H1 (cell line): ENCODE measurements around the gene GREB1L. TPM values are rescaled to one million over a fixed set of nuclear protein-coding genes. Genes with fewer than 3 reads are reported as not detected.

Experiments used
- CTCF ChIA-PET: fragments of 300-600 bp; sonication (Branson Sonifier 250); formaldehyde crosslinking; loops from one replicate; lab custom pipeline; 2021; ENCODE audit not compliant: partially characterized antibody; lab: Charles Lee
- POLR2A ChIA-PET: fragments of 300-600 bp; sonication (Branson Sonifier 250); formaldehyde crosslinking; loops from one replicate; lab custom pipeline; 2021; ENCODE audit warnings: inconsistent platforms; ENCODE audit not compliant: partially characterized antibody; lab: Charles Lee
- DNase-seq, 2 experiments: peaks; one replicate each; pipeline versions ENCODE4 v3.0.0 to v3.0.0-alpha.2; 2010 to 2022; ENCODE audit warnings: low spot score in 2 of 2, low read depth in 1 of 2, mixed read lengths in 1 of 2
- FAIRE-seq: peaks from 2 replicates; lab custom pipeline; 2011; peaks lifted over from hg19 to GRCh38; lab: Jason Lieb, UNC
- H2AFZ ChIP-seq: 2 replicates; pipeline ENCODE4 v1.8.1; 2012; ENCODE audit warnings: low read length, inconsistent platforms
- H2AK5ac ChIP-seq: 2 replicates; pipeline ENCODE4 v1.6.1; 2013; ENCODE audit warnings: low read depth, low read length
- H2BK120ac ChIP-seq: replicated peaks from 2 replicates; pipeline ENCODE3; 2013; ENCODE audit warnings: low read depth, low read length, inconsistent platforms
- H2BK12ac ChIP-seq: 2 replicates; pipeline ENCODE4 v1.6.1; 2013; ENCODE audit warnings: low read depth, low read length
- H2BK15ac ChIP-seq: 2 replicates; pipeline ENCODE4 v1.6.1; 2013; ENCODE audit warnings: low read length
- H2BK20ac ChIP-seq: 2 replicates; pipeline ENCODE4 v1.6.1; 2013; ENCODE audit warnings: low read length
- H2BK5ac ChIP-seq: 2 replicates; pipeline ENCODE4 v1.6.1; 2013; ENCODE audit warnings: low read depth, low read length
- H3K14ac ChIP-seq: 2 replicates; pipeline ENCODE4 v1.6.1; 2013; ENCODE audit warnings: inconsistent platforms; ENCODE audit not compliant: insufficient read length
- H3K18ac ChIP-seq: 2 replicates; pipeline ENCODE4 v1.6.1; 2013; ENCODE audit warnings: low read length; ENCODE audit errors: extremely low read depth
- H3K23ac ChIP-seq: 2 replicates; pipeline ENCODE4 v1.6.1; 2013; ENCODE audit warnings: inconsistent platforms; ENCODE audit not compliant: insufficient read length
- H3K23me2 ChIP-seq: 2 replicates; pipeline ENCODE4 v1.6.1; 2013; ENCODE audit warnings: low read depth, low read length
- H3K27ac ChIP-seq: 2 replicates; pipeline ENCODE4 v1.6.1; 2011; ENCODE audit warnings: low read depth, low read length, inconsistent platforms
- H3K27me3 ChIP-seq, 4 experiments: replicated peaks in 1 of 4; 1 replicate in 1 of 4; 2 replicates in 3 of 4; pipeline versions ENCODE4 v1.6.1 to v1.8.1; 2011 to 2013; ENCODE audit warnings: low read length in 3 of 4, mild to moderate bottlenecking in 3 of 4, inconsistent platforms in 2 of 4, mixed read lengths in 2 of 4, moderate library complexity in 1 of 4; ENCODE audit not compliant: control insufficient read depth in 3 of 4, insufficient read depth in 3 of 4; ENCODE audit errors: extremely low read depth in 1 of 4
- H3K36me3 ChIP-seq, 4 experiments: 2 replicates each; pipeline versions ENCODE4 v1.6.1 to v1.8.1; 2011 to 2013; ENCODE audit warnings: mild to moderate bottlenecking in 4 of 4, low read length in 3 of 4, moderate library complexity in 2 of 4, control low read depth in 1 of 4, inconsistent platforms in 1 of 4; ENCODE audit not compliant: insufficient read depth in 4 of 4, control insufficient read depth in 2 of 4
- H3K4ac ChIP-seq: replicated peaks from 2 replicates; pipeline ENCODE3; 2013; ENCODE audit warnings: low read length, low read depth, mixed read lengths, inconsistent platforms; ENCODE audit not compliant: insufficient read length
- H3K4me1 ChIP-seq, 4 experiments: replicated peaks in 1 of 4; 1 replicate in 1 of 4; 2 replicates in 3 of 4; pipeline versions ENCODE4 v1.6.1 to v1.8.1; 2011 to 2013; ENCODE audit warnings: low read length in 3 of 4, inconsistent platforms in 2 of 4, mixed read lengths in 1 of 4; ENCODE audit not compliant: insufficient read depth in 4 of 4, control insufficient read depth in 3 of 4
- H3K4me2 ChIP-seq, 2 experiments: 2 replicates each; pipeline versions ENCODE4 v1.6.1 to v1.8.1; 2011 to 2013; ENCODE audit warnings: low read depth in 2 of 2, low read length in 2 of 2, control low read depth in 1 of 2, inconsistent platforms in 1 of 2, mild to moderate bottlenecking in 1 of 2; ENCODE audit not compliant: insufficient read depth in 1 of 2
- H3K4me3 ChIP-seq, 4 experiments: fragments of 200-600, 300-600 bp in 1 of 4; sonication (generic), shearing (Covaris generic), sonication (Bioruptor Twin) in 1 of 4; 2 replicates each; pipeline versions ENCODE4 v1.5.1 to v1.8.1; 2011 to 2016; ENCODE audit warnings: low read length in 4 of 4, low read depth in 3 of 4, control low read depth in 2 of 4, inconsistent platforms in 2 of 4, mild to moderate bottlenecking in 2 of 4, mixed read lengths in 1 of 4, moderate library complexity in 1 of 4; ENCODE audit not compliant: insufficient read depth in 2 of 4; ENCODE audit errors: extremely low read depth in 1 of 4
- H3K56ac ChIP-seq: replicated peaks from 2 replicates; pipeline ENCODE3; 2013; ENCODE audit warnings: low read depth, mild to moderate bottlenecking, mixed read lengths, low read length, inconsistent platforms; ENCODE audit not compliant: insufficient read length
- H3K79me1 ChIP-seq: 2 replicates; pipeline ENCODE4 v1.6.1; 2013; ENCODE audit warnings: low read depth, low read length, control low read depth
- H3K79me2 ChIP-seq, 2 experiments: 2 replicates each; pipeline versions ENCODE4 v1.6.1 to v1.8.1; 2012 to 2013; ENCODE audit warnings: low read length in 2 of 2, mild to moderate bottlenecking in 2 of 2, inconsistent platforms in 1 of 2; ENCODE audit not compliant: insufficient read depth in 2 of 2, control insufficient read depth in 1 of 2
- H3K9ac ChIP-seq, 4 experiments: replicated peaks in 1 of 4; 1 replicate in 1 of 4; 2 replicates in 3 of 4; pipeline versions ENCODE4 v1.6.1 to v1.8.1; 2011 to 2013; ENCODE audit warnings: low read depth in 3 of 4, low read length in 3 of 4, control low read depth in 2 of 4, mild to moderate bottlenecking in 2 of 4, moderate library complexity in 2 of 4, inconsistent platforms in 1 of 4; ENCODE audit errors: extremely low read depth in 1 of 4
- H3K9me3 ChIP-seq, 2 experiments: 2 replicates each; pipeline versions ENCODE4 v1.6.1 to v1.8.1; 2012 to 2013; ENCODE audit warnings: mild to moderate bottlenecking in 2 of 2, moderate library complexity in 2 of 2, control low read depth in 1 of 2, inconsistent platforms in 1 of 2, low read depth in 1 of 2, low read length in 1 of 2, mixed read lengths in 1 of 2; ENCODE audit not compliant: insufficient read depth in 2 of 2
- H4K20me1 ChIP-seq, 2 experiments: replicated peaks in 1 of 2; 2 replicates each; pipeline versions ENCODE3 to v1.8.1; 2011 to 2013; ENCODE audit warnings: inconsistent platforms in 2 of 2, low read length in 2 of 2, mild to moderate bottlenecking in 1 of 2; ENCODE audit not compliant: insufficient read depth in 2 of 2, control insufficient read depth in 1 of 2
- H4K5ac ChIP-seq: 2 replicates; pipeline ENCODE4 v1.6.1; 2013; ENCODE audit warnings: low read length, low read depth, mixed read lengths, inconsistent platforms; ENCODE audit not compliant: insufficient read length
- H4K8ac ChIP-seq: 2 replicates; pipeline ENCODE4 v1.8.0; 2013; ENCODE audit warnings: mild to moderate bottlenecking, moderate library complexity, low read length, inconsistent platforms; ENCODE audit not compliant: insufficient read depth; ENCODE audit errors: extremely low read depth
- H4K91ac ChIP-seq: replicated peaks from 2 replicates; pipeline ENCODE3; 2013; ENCODE audit warnings: low read length, mixed read lengths, inconsistent platforms; ENCODE audit not compliant: insufficient read length
- BCL11A ChIP-seq, 2 experiments: IDR thresholded peaks; one replicate each; pipeline ENCODE4 v1.6.1; 2011; ENCODE audit warnings: low read depth in 2 of 2, low read length in 2 of 2, mild to moderate bottlenecking in 2 of 2
- BRCA1 ChIP-seq: IDR thresholded peaks from 2 replicates; pipeline ENCODE4 v1.6.1; 2012; ENCODE audit warnings: low read depth, low read length, improper control_type of control experiment
- HDAC2 ChIP-seq, 2 experiments: fragments of 300-600 bp in 1 of 2; sonication (generic) in 1 of 2; IDR thresholded peaks; 2 replicates each; pipeline ENCODE4 v1.6.1; 2011 to 2012; ENCODE audit warnings: low read depth in 2 of 2, low read length in 2 of 2, mild to moderate bottlenecking in 2 of 2, moderate library complexity in 2 of 2, borderline replicate concordance in 1 of 2, inconsistent platforms in 1 of 2
- KDM4A ChIP-seq: IDR thresholded peaks from one replicate; pipeline ENCODE4 v1.7.1; 2012; ENCODE audit warnings: low read depth, mild to moderate bottlenecking, moderate library complexity, low read length, inconsistent platforms; ENCODE audit not compliant: severe bottlenecking
- POLR2A ChIP-seq, 2 experiments: IDR thresholded peaks; 1 replicate in 1 of 2; 2 replicates in 1 of 2; pipeline ENCODE4 v1.6.1; 2011; ENCODE audit warnings: low read depth in 2 of 2, low read length in 2 of 2, mild to moderate bottlenecking in 2 of 2; ENCODE audit errors: control extremely low read depth in 1 of 2
- SP4 ChIP-seq: IDR thresholded peaks from 2 replicates; pipeline ENCODE4 v1.6.1; 2012; ENCODE audit warnings: low read length, inconsistent platforms
- WGBS, 2 experiments: shearing (Covaris generic) in 1 of 2; methylation state at CpG; one replicate each; pipeline versions ENCODE4 v1.1.6 to v1.1.7; 2013 to 2015; ENCODE audit warnings: low lambda C conversion rate in 2 of 2, mixed read lengths in 2 of 2, inconsistent platforms in 1 of 2, low coverage in 1 of 2, missing lambda C conversion rate in 1 of 2; ENCODE audit not compliant: insufficient replicate concordance in 2 of 2, insufficient coverage in 1 of 2, insufficient read length in 1 of 2; ENCODE audit errors: extremely low coverage in 1 of 2, missing lambda C conversion rate in 1 of 2; 5-methylcytosine and 5-hydroxymethylcytosine counted together
- polyA plus RNA-seq, 7 experiments: library from polyadenylated mRNA; depleted of rRNA in 3 of 7; stranded (reverse) in 5 of 7; unstranded in 2 of 7; fragments of >200 nt in 5 of 7; fragments of 200-250 nt in 2 of 7; gene quantifications; 1 replicate in 5 of 7; 2 replicates in 1 of 7; 4 replicates in 1 of 7; pipeline versions ENCODE4 v1.2.1 to v1.2.3, GENCODE V29; 2011 to 2013; ENCODE audit warnings: missing spikeins in 2 of 7, mixed read lengths in 2 of 7
- total RNA-seq: library from RNA; stranded (reverse); fragmentation: NEBNext Ultra II Directional; extraction: Animal tissue kit (Norgen Biotek cat#: 25700); gene quantifications from 2 replicates; pipeline ENCODE4 v1.2.1, GENCODE V29; 2021

The GREB1L gene
- total and polyA plus RNA-seq, 2 of the 8 experiments (the other 6 are each of a cell fraction or from before 2014, with no cell fraction given) = 0.34 to 1.6 TPM

DNA sequence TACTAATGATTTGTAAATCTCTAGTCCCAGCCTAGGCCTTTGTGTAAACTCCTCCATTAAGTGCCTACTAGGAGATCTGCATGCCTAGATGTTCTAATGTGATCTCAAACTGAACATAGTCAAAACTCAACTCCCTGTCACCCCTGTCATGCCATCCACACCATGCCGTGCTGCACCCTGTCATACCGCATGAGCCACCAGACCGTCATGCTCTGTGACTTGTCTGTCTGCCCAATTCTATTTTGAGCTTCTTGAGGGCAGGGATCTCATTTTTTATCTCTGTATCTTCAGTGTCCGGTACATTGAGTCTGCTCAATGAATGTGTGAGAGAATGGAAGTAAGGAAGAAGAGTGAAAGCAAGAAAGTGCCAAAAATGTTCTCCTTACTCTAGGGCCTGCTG is 35.5 kb downstream of the GREB1L start:
- Histone ChIP-seq H4K91ac (no peak overlapping the region), H3K27me3 (no peaks in the 10 kb centered on the region), H3K18ac (no peak overlapping the region), H3K4me1 (no peaks in the 10 kb centered on the region), H3K14ac (no peak overlapping the region), H3K36me3 (no peaks in the 10 kb centered on the region), H3K79me1 (no peaks in the 10 kb centered on the region), H3K23ac (no peak overlapping the region), H3K56ac (no peak overlapping the region), H2BK20ac (no peak overlapping the region), H4K8ac (no peak overlapping the region), H2AFZ (no peak overlapping the region), H3K4me2 (no peak overlapping the region), H3K9ac (no peak overlapping the region), H2BK120ac (no peak overlapping the region), H3K4ac (no peak overlapping the region), H2BK5ac (no peak overlapping the region), H3K4me3 (no peak overlapping the region), H2AK5ac (no peak overlapping the region), H3K23me2 (no peaks in the 10 kb centered on the region), H3K79me2 (no peaks in the 10 kb centered on the region), H3K9me3 (no peaks in the 10 kb centered on the region), H2BK12ac (no peak overlapping the region), H3K27ac (no peak overlapping the region), H4K20me1 (no peaks in the 10 kb centered on the region), H2BK15ac (no peak overlapping the region), H4K5ac (no peak overlapping the region)
- ChIA-PET CTCF (interaction anchor here (1.9 kb wide), 1 partner anchor 32 kb away, joined by 5 read pairs; no protein-coding TSS in a partner anchor), POLR2A (no interaction called here)
- 88% methylated on average over 4 of the region's 4 CpGs; no CpG with 5 or more reads in 1 of the 2 experiments for WGBS, 2 experiments
- TF ChIP-seq HDAC2 (IDR thresholded peaks at IDR 0.05; ENCODE audit: borderline replicate concordance in 1 of 2, low read depth in 2 of 2, low read length in 2 of 2) = no peak
- no peak for TF ChIP-seq POLR2A (IDR thresholded peaks at IDR 0.05; ENCODE audit: control extremely low read depth in 1 of 2, low read depth in 2 of 2, low read length in 2 of 2)
- TF ChIP-seq KDM4A = no peak
- TF ChIP-seq BRCA1 = no peak
- TF ChIP-seq BCL11A (IDR thresholded peaks at IDR 0.05; ENCODE audit: low read depth in 2 of 2, low read length in 2 of 2) = no peak
- TF ChIP-seq SP4 = no peak
- FAIRE-seq (no peak), DNase-seq (no peak)
